HepG2 (cell line): Measurements from ENCODE around the gene UVSSA. TPM values are rescaled to one million over a fixed set of nuclear protein-coding genes. Genes with fewer than 3 reads are reported as not detected.
A peak's percentile ranks its signal among the peaks of the same experiment; 100 is the strongest.

ENCODE experiments used
- CENPT ChIP-seq: sonication (generic); formaldehyde crosslinking; IDR thresholded peaks from 2 replicates; pipeline ENCODE4 v1.8.0; 2022; ENCODE audit warnings: low read depth, mild to moderate bottlenecking, moderate library complexity, missing genetic modification reagents
- FOXO4 ChIP-seq: sonication (generic); formaldehyde crosslinking; conservative IDR thresholded peaks from 2 replicates; pipeline ENCODE4 v1.8.1; 2023; ENCODE audit warnings: missing genetic modification reagents
- MBD4 ChIP-seq: IDR thresholded peaks from 2 replicates; pipeline ENCODE4 v1.6.1; 2012; ENCODE audit warnings: low read length, inconsistent platforms, borderline replicate concordance
- RCOR2 ChIP-seq: IDR thresholded peaks from 2 replicates; pipeline ENCODE4 v1.6.1; 2016; ENCODE audit warnings: missing biosample characterization, missing genetic modification reagents
- ZNF12 ChIP-seq: sonication (generic); formaldehyde crosslinking; IDR thresholded peaks from 2 replicates; pipeline ENCODE4 v1.5.0; 2020; ENCODE audit warnings: missing genetic modification reagents
- ZNF224 ChIP-seq: sonication (generic); formaldehyde crosslinking; IDR thresholded peaks from 2 replicates; pipeline ENCODE4 v1.5.0; 2020; ENCODE audit warnings: mild to moderate bottlenecking, missing genetic modification reagents
- ZNF274 ChIP-seq: sonication (generic); formaldehyde crosslinking; IDR thresholded peaks from 2 replicates; pipeline ENCODE4 v1.5.1; 2020; ENCODE audit warnings: mild to moderate bottlenecking, missing genetic modification reagents
- ZNF431 ChIP-seq: sonication (generic); formaldehyde crosslinking; IDR thresholded peaks from 2 replicates; pipeline ENCODE4 v1.9.0; 2022; ENCODE audit warnings: missing genetic modification reagents, low read depth, mild to moderate bottlenecking, borderline replicate concordance
- ZNF44 ChIP-seq: sonication (generic); formaldehyde crosslinking; IDR thresholded peaks from 2 replicates; pipeline ENCODE4 v1.5.1; 2020; ENCODE audit warnings: mild to moderate bottlenecking, missing genetic modification reagents
- ZNF562 ChIP-seq: sonication (generic); formaldehyde crosslinking; IDR thresholded peaks from 2 replicates; pipeline ENCODE4 v1.8.0; 2022; ENCODE audit warnings: missing genetic modification reagents, borderline replicate concordance
- ZSCAN21 ChIP-seq: sonication (generic); formaldehyde crosslinking; IDR thresholded peaks from 2 replicates; pipeline ENCODE4 v1.8.0; 2022; ENCODE audit warnings: mild to moderate bottlenecking, missing genetic modification reagents, moderate library complexity, borderline replicate concordance
- polyA plus RNA-seq, 8 experiments: library from polyadenylated mRNA; depleted of rRNA in 3 of 8; stranded (reverse) in 7 of 8; unstranded in 1 of 8; fragments of >200 nt; fragmentation: Illumina TruSeq in 4 of 8; extraction: Trizol in 4 of 8; gene quantifications; 2 replicates each; pipeline versions ENCODE4 v1.2.1 to v1.2.3, GENCODE V29; 2011 to 2016; ENCODE audit warnings: low read depth in 4 of 8, missing spikeins in 1 of 8, mixed read lengths in 1 of 8; ENCODE audit not compliant: insufficient read depth in 1 of 8
- total RNA-seq, 5 experiments: library from RNA; depleted of rRNA; stranded (reverse); fragments of >200 nt; fragmentation: Illumina TruSeq; extraction: Trizol; gene quantifications; 2 replicates each; pipeline ENCODE4 v1.2.3, GENCODE V29; 2016; ENCODE audit warnings: low read depth in 1 of 5
- TF ChIP-seq, protein P1 (sequence below): sonication (generic); formaldehyde crosslinking; IDR thresholded peaks from 2 replicates; pipeline ENCODE4 v1.4.0; 2020; ENCODE audit warnings: missing genetic modification reagents
- TF ChIP-seq, protein P2 (sequence below): sonication (generic); formaldehyde crosslinking; IDR thresholded peaks from 2 replicates; pipeline ENCODE4 v1.9.0; 2021; ENCODE audit warnings: mild to moderate bottlenecking, missing genetic modification reagents
- TF ChIP-seq, protein P3 (sequence below): IDR thresholded peaks from 2 replicates; pipeline ENCODE4 v1.6.1; 2016; ENCODE audit warnings: control low read depth
- TF ChIP-seq, protein P4 (sequence below): sonication (generic); formaldehyde crosslinking; conservative IDR thresholded peaks from 2 replicates; pipeline ENCODE4 v1.4.0; 2020; ENCODE audit warnings: missing genetic modification reagents

Gene UVSSA
- total and polyA plus RNA-seq, 2 of the 13 experiments (the other 11 are each of a cell fraction or from before 2014, with no cell fraction given): 4.6 to 8.4 TPM

DNA sequence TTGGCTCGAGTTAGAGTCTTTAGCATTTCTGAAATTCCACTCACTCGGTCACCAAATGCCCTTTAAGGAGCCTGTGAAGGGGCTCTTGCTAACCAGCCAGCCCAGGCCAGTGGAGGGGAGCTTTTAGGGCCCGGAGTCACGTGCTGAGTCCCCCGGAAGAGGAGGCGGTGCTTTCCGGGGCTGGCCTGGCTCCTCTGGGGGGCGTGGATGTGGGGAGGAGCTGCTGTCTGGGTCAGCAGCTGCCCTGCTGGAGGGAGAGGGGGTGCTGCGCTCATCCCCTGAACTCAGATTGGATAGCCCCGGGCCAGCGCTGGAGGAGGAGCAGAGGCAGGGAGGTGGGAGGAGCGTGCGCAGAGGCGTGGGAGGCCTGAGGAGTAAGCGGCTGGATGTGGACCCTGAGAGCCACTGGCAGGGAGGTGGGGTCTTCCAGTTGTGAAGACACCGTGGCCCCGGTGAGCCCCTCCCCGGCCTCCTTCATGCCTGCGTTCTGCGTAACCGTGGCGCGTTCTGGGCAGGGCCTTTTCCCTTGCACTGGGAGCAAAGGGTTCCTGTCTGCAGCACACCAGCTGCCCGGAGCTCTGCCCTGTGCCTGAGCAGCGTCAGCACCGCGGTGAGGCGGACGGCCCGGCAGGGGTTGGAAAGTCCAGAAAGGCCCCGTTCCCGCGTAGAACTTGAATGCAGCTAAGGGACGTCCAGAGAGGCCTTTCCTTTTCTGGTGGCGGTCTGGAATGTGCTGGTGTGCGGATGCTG, 37.6 kb upstream of the UVSSA start (continued):
- TF ChIP-seq ZNF44 (no peak), ZNF274 (CRISPR knock-in tag) (0 out of 2 replicates have a peak, but pooled peaks have one; percentile 48), ZNF562 (CRISPR knock-in tag) (no peak), FOXO4 (CRISPR knock-in tag) (no peak), ZSCAN21 (CRISPR knock-in tag) (no peak), MBD4 (no peak), RCOR2 (CRISPR knock-in tag) (no peak), CENPT (CRISPR knock-in tag) (no peak), ZNF224 (CRISPR knock-in tag) (no peak), ZNF12 (CRISPR knock-in tag) (no peak), ZNF431 (no peak)
- TF ChIP-seq, protein P1, sequence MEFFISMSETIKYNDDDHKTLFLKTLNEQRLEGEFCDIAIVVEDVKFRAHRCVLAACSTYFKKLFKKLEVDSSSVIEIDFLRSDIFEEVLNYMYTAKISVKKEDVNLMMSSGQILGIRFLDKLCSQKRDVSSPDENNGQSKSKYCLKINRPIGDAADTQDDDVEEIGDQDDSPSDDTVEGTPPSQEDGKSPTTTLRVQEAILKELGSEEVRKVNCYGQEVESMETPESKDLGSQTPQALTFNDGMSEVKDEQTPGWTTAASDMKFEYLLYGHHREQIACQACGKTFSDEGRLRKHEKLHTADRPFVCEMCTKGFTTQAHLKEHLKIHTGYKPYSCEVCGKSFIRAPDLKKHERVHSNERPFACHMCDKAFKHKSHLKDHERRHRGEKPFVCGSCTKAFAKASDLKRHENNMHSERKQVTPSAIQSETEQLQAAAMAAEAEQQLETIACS (CRISPR knock-in tag): no peak
- TF ChIP-seq, protein P2, sequence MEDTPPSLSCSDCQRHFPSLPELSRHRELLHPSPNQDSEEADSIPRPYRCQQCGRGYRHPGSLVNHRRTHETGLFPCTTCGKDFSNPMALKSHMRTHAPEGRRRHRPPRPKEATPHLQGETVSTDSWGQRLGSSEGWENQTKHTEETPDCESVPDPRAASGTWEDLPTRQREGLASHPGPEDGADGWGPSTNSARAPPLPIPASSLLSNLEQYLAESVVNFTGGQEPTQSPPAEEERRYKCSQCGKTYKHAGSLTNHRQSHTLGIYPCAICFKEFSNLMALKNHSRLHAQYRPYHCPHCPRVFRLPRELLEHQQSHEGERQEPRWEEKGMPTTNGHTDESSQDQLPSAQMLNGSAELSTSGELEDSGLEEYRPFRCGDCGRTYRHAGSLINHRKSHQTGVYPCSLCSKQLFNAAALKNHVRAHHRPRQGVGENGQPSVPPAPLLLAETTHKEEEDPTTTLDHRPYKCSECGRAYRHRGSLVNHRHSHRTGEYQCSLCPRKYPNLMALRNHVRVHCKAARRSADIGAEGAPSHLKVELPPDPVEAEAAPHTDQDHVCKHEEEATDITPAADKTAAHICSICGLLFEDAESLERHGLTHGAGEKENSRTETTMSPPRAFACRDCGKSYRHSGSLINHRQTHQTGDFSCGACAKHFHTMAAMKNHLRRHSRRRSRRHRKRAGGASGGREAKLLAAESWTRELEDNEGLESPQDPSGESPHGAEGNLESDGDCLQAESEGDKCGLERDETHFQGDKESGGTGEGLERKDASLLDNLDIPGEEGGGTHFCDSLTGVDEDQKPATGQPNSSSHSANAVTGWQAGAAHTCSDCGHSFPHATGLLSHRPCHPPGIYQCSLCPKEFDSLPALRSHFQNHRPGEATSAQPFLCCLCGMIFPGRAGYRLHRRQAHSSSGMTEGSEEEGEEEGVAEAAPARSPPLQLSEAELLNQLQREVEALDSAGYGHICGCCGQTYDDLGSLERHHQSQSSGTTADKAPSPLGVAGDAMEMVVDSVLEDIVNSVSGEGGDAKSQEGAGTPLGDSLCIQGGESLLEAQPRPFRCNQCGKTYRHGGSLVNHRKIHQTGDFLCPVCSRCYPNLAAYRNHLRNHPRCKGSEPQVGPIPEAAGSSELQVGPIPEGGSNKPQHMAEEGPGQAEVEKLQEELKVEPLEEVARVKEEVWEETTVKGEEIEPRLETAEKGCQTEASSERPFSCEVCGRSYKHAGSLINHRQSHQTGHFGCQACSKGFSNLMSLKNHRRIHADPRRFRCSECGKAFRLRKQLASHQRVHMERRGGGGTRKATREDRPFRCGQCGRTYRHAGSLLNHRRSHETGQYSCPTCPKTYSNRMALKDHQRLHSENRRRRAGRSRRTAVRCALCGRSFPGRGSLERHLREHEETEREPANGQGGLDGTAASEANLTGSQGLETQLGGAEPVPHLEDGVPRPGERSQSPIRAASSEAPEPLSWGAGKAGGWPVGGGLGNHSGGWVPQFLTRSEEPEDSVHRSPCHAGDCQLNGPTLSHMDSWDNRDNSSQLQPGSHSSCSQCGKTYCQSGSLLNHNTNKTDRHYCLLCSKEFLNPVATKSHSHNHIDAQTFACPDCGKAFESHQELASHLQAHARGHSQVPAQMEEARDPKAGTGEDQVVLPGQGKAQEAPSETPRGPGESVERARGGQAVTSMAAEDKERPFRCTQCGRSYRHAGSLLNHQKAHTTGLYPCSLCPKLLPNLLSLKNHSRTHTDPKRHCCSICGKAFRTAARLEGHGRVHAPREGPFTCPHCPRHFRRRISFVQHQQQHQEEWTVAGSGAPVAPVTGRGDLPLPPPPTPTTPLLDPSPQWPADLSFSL: no peak
- TF ChIP-seq, protein P3, sequence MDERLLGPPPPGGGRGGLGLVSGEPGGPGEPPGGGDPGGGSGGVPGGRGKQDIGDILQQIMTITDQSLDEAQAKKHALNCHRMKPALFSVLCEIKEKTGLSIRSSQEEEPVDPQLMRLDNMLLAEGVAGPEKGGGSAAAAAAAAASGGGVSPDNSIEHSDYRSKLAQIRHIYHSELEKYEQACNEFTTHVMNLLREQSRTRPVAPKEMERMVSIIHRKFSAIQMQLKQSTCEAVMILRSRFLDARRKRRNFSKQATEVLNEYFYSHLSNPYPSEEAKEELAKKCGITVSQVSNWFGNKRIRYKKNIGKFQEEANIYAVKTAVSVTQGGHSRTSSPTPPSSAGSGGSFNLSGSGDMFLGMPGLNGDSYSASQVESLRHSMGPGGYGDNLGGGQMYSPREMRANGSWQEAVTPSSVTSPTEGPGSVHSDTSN: no peak
- TF ChIP-seq, protein P4, sequence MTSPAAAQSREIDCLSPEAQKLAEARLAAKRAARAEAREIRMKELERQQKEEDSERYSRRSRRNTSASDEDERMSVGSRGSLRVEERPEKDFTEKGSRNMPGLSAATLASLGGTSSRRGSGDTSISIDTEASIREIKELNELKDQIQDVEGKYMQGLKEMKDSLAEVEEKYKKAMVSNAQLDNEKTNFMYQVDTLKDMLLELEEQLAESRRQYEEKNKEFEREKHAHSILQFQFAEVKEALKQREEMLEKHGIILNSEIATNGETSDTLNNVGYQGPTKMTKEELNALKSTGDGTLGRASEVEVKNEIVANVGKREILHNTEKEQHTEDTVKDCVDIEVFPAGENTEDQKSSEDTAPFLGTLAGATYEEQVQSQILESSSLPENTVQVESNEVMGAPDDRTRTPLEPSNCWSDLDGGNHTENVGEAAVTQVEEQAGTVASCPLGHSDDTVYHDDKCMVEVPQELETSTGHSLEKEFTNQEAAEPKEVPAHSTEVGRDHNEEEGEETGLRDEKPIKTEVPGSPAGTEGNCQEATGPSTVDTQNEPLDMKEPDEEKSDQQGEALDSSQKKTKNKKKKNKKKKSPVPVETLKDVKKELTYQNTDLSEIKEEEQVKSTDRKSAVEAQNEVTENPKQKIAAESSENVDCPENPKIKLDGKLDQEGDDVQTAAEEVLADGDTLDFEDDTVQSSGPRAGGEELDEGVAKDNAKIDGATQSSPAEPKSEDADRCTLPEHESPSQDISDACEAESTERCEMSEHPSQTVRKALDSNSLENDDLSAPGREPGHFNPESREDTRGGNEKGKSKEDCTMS (CRISPR knock-in tag): no peak
